Psoas muscle (tissue), 8 donors: ENCODE results near the gene CRYBA2. TPM values are rescaled to one million over a fixed set of nuclear protein-coding genes. Genes with fewer than 3 reads are reported as not detected.

Source experiments
- ATAC-seq, 4 donors: fragments of 200-7000 bp; cut with Tn5 transposase; one replicate each; pipeline ENCODE4 v1.9.1; 2020; ENCODE audit warnings: moderate library complexity in 3 of 4, mild to moderate bottlenecking in 2 of 4
- DNase-seq, 2 donors: peaks; one replicate each; pipeline ENCODE4 v3.0.0-alpha.2; 2020
- H3K27ac ChIP-seq: fragments of 200-600 bp; one replicate; pipeline ENCODE4 v1.8.0; 2022
- H3K27me3 ChIP-seq, 3 donors: fragments of 200-600 bp in 1 of 3; one replicate each; pipeline versions ENCODE4 v1.6.1 to v1.8.0; 2013 to 2022; ENCODE audit warnings: low read length in 2 of 3, mild to moderate bottlenecking in 2 of 3, moderate library complexity in 1 of 3; ENCODE audit not compliant: insufficient read depth in 3 of 3
- H3K36me3 ChIP-seq, 2 donors: fragments of 200-600 bp in 1 of 2; one replicate each; pipeline versions ENCODE4 v1.6.1 to v1.8.0; 2013 to 2022; ENCODE audit warnings: low read depth in 1 of 2, mild to moderate bottlenecking in 1 of 2, moderate library complexity in 1 of 2; ENCODE audit not compliant: insufficient read depth in 1 of 2
- H3K4me1 ChIP-seq: fragments of 200-600 bp; one replicate; pipeline ENCODE4 v1.8.0; 2022
- H3K4me3 ChIP-seq: fragments of 200-600 bp; one replicate; pipeline ENCODE4 v1.8.0; 2022; ENCODE audit warnings: mild to moderate bottlenecking
- H3K9me3 ChIP-seq: fragments of 200-600 bp; one replicate; pipeline ENCODE4 v1.8.0; 2022
- CTCF ChIP-seq: fragments of 200-600 bp; IDR thresholded peaks from one replicate; pipeline ENCODE4 v1.8.0; 2022; ENCODE audit warnings: antibody characterized with exemption
- WGBS, 3 donors: extraction: QIAGEN DNeasy Blood & Tissue Kit; methylation state at CpG; one replicate each; pipeline versions ENCODE4 v1.1.6 to v1.1.7; 2013; 5-methylcytosine and 5-hydroxymethylcytosine counted together
- intact Hi-C, 2 donors: fragments of 100-400 bp; cut with DNase I; formaldehyde crosslinking; loops; one replicate each; pipeline versions ENCODE4 v1.11.0 to v1.14.2; 2022
- polyA plus RNA-seq, 3 donors: library from polyadenylated mRNA; stranded (reverse); fragments of 200-250 nt; gene quantifications; one replicate each; pipeline ENCODE4 v1.2.3, GENCODE V29; 2013
- total RNA-seq, 4 donors: library from RNA; stranded (reverse); fragmentation: NEBNext Ultra II Directional in 2 of 4; extraction: Animal tissue kit (Norgen Biotek cat#: 25700) in 2 of 4; gene quantifications; one replicate each; pipeline versions ENCODE4 v1.2.1 to v1.2.4, GENCODE V29; 2021 to 2023
- donor health status: healthy with polysubstance abuse.
- donor health status: DM: no; HTN: no; CAD: no; lungs with moderate emphysema.
- donor health status: Bipolar disorder and iron deficiency.
- donor health status: healthy.
- donor health status: DM: yes; HTN: yes; CAD: no.
- donor health status: DM: no; HTN: no; CAD: no.
- donor health status: DM: no; HTN: no; CAD: no.
- donor health status: DM: yes; HTN: yes; CAD: no.

The CRYBA2 gene
- total and polyA plus RNA-seq, 7 donors: 0.08 TPM; not detected in 6

GRCh38 chr2:218992196-218992595, 1.0 kb downstream of the CRYBA2 start:
- H3K9me3 ChIP-seq: no peaks in the 10 kb centered on the region
- no peak for TF ChIP-seq CTCF
- H3K4me1 ChIP-seq: peaks cover 15% of the 10 kb centered on the region
- no peaks in the 10 kb centered on the region for H3K36me3 ChIP-seq
- DNase-seq (peak in 1 of 2 donors; percentile 14), ATAC-seq (no peak)
- no peak overlapping the region for H3K27ac ChIP-seq
- peaks cover 0 to 93% (median 50%) of the 10 kb centered on the region in 3 donors for H3K27me3 ChIP-seq
- WGBS, 3 donors: 14 to 21% (median 15%) methylated on average over 7 of the region's 7 CpGs
- intact Hi-C loops: no loop called here
- H3K4me3 ChIP-seq: no peak overlapping the region

- intact Hi-C loops: no loop called here
- Histone ChIP-seq H3K27ac (no peak overlapping the region), H3K4me3 (no peak overlapping the region), H3K27me3 (peaks cover 0 to 95% (median 50%) of the 10 kb centered on the region in 3 donors), H3K4me1 (peaks cover 15% of the 10 kb centered on the region), H3K36me3 (no peaks in the 10 kb centered on the region), H3K9me3 (no peaks in the 10 kb centered on the region)
- TF ChIP-seq CTCF: no peak
- peak in 1 of 2 donors; percentile 18 for DNase-seq
- 8 to 18% (median 8%) methylated on average over 13 of the region's 13 CpGs for WGBS, 3 donors
- ATAC-seq: no peak
These were observed 1.5 kb downstream of the CRYBA2 start for GRCh38 chr2:218991674-218992168.

GRCh38 chr2:218990612-218991011, 2.6 kb downstream of the CRYBA2 start:
- H3K36me3 ChIP-seq: no peaks in the 10 kb centered on the region
- no peak overlapping the region for H3K27ac ChIP-seq
- intact Hi-C loops: no loop called here
- WGBS, 3 donors: 15 to 16% (median 16%) methylated on average over 6 of the region's 6 CpGs
- H3K4me3 ChIP-seq: no peak overlapping the region
- ATAC-seq (no peak), DNase-seq (no peak)
- TF ChIP-seq CTCF: no peak
- H3K9me3 ChIP-seq: no peaks in the 10 kb centered on the region
- peaks cover 0 to 98% (median 51%) of the 10 kb centered on the region in 3 donors for H3K27me3 ChIP-seq
- peaks cover 12% of the 10 kb centered on the region for H3K4me1 ChIP-seq

- Histone ChIP-seq H3K36me3 (no peaks in the 10 kb centered on the region), H3K9me3 (no peaks in the 10 kb centered on the region), H3K4me1 (peaks cover 12% of the 10 kb centered on the region), H3K27me3 (peaks cover 0 to 98% (median 51%) of the 10 kb centered on the region in 3 donors), H3K4me3 (no peak overlapping the region), H3K27ac (no peak overlapping the region)
- no peak for DNase-seq
- intact Hi-C loops: no loop called here
- no peak for ATAC-seq
- WGBS, 3 donors: 5 to 13% (median 13%) methylated on average over 7 to 9 of the region's 9 CpGs
- no peak for TF ChIP-seq CTCF
These were observed 3.2 kb downstream of the CRYBA2 start for GRCh38 chr2:218990052-218990451.

- ATAC-seq: no peak
- Histone ChIP-seq H3K27ac (no peak overlapping the region), H3K36me3 (no peaks in the 10 kb centered on the region), H3K4me1 (peaks cover 13% of the 10 kb centered on the region), H3K4me3 (no peak overlapping the region), H3K9me3 (no peaks in the 10 kb centered on the region), H3K27me3 (peaks cover 0 to 100% (median 52%) of the 10 kb centered on the region in 3 donors)
- no peak for TF ChIP-seq CTCF
- intact Hi-C loops: no loop called here
- DNase-seq: peak in 1 of 2 donors; percentile 19
- 24 to 40% (median 35%) methylated on average over 2 of the region's 2 CpGs for WGBS, 3 donors
These were observed 4.6 kb downstream of the CRYBA2 start for GRCh38 chr2:218988650-218989049.
